Gastroesophageal sphincter (tissue), 3 donors: ENCODE data around the gene TSPOAP1.

Experiments used
- POLR2AphosphoS5 ChIP-seq: sonication (generic); formaldehyde crosslinking; IDR thresholded peaks from one replicate; pipeline ENCODE4 v1.6.1; 2017; ENCODE audit warnings: antibody characterized with exemption
- TF ChIP-seq, protein P1 (sequence below), 4 experiments: fragments of 200-600 bp in 2 of 4; fragments of 450-650 bp in 2 of 4; sonication (generic) in 1 of 4; IDR thresholded peaks; one replicate each; pipeline ENCODE4 v1.5.1; 2017 to 2019; ENCODE audit warnings: antibody characterized with exemption in 4 of 4, mild to moderate bottlenecking in 2 of 4, moderate library complexity in 2 of 4

DNA sequence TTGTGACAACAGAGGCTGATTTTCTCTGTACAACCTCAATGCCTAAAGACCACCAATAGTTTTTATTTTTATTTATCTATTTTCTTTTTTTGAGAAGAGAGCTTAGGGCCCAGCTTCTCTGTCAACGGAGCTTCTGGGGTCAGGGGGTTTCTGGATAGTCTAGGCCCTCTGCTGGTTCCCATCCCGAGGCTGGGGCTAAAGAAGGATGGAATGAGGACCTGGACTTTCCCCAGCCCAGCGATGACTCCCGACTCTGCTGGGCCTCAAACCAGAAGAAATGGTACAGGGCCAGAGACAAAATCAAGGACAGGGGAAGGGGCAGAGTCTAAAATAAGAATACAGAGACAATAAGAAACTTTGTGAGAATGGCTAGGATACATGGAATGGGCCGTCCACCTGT, 5.7 kb upstream of the TSPOAP1 start:
- TF ChIP-seq, protein P1, sequence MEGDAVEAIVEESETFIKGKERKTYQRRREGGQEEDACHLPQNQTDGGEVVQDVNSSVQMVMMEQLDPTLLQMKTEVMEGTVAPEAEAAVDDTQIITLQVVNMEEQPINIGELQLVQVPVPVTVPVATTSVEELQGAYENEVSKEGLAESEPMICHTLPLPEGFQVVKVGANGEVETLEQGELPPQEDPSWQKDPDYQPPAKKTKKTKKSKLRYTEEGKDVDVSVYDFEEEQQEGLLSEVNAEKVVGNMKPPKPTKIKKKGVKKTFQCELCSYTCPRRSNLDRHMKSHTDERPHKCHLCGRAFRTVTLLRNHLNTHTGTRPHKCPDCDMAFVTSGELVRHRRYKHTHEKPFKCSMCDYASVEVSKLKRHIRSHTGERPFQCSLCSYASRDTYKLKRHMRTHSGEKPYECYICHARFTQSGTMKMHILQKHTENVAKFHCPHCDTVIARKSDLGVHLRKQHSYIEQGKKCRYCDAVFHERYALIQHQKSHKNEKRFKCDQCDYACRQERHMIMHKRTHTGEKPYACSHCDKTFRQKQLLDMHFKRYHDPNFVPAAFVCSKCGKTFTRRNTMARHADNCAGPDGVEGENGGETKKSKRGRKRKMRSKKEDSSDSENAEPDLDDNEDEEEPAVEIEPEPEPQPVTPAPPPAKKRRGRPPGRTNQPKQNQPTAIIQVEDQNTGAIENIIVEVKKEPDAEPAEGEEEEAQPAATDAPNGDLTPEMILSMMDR (IDR thresholded peaks at IDR 0.05), result no peak
- no peak for TF ChIP-seq POLR2AphosphoS5
